ENCODE results near the gene PAM16. TPM values are rescaled to one million over a fixed set of nuclear protein-coding genes. Genes with fewer than 3 reads are reported as not detected.

The PAM16 gene
- total RNA-seq, 1 donor from 2014 or later, result 62.8 TPM

GRCh38 chr16:4376893-4377572 is 25.9 kb upstream of the PAM16 start:
- DNase-seq (ENCODE audit: low read depth), result no peak
- no peaks in the 10 kb centered on the region for H3K36me3 ChIP-seq (ENCODE audit: control insufficient read depth, insufficient read depth, low read length)
- H3K4me3 ChIP-seq (ENCODE audit: low read depth, low read length), result no peak overlapping the region
- no peak for TF ChIP-seq CTCF (IDR thresholded peaks at IDR 0.05; ENCODE audit: insufficient read depth, low read length, poor library complexity, severe bottlenecking)
- H3K27me3 ChIP-seq (ENCODE audit: control insufficient read depth, insufficient read depth, low read length), result no peaks in the 10 kb centered on the region

GRCh38 chr16:4376126-4376892 is 25.2 kb upstream of the PAM16 start:
- no peaks in the 10 kb centered on the region for H3K27me3 ChIP-seq (ENCODE audit: control insufficient read depth, insufficient read depth, low read length)
- no peak for TF ChIP-seq CTCF (IDR thresholded peaks at IDR 0.05; ENCODE audit: insufficient read depth, low read length, poor library complexity, severe bottlenecking)
- no peaks in the 10 kb centered on the region for H3K36me3 ChIP-seq (ENCODE audit: control insufficient read depth, insufficient read depth, low read length)
- H3K4me3 ChIP-seq (ENCODE audit: low read depth, low read length), result no peak overlapping the region
- no peak for DNase-seq (ENCODE audit: low read depth)

- no peak for DNase-seq (ENCODE audit: low read depth)
- TF ChIP-seq CTCF (IDR thresholded peaks at IDR 0.05; ENCODE audit: insufficient read depth, low read length, poor library complexity, severe bottlenecking), result no peak
- no peaks in the 10 kb centered on the region for H3K36me3 ChIP-seq (ENCODE audit: control insufficient read depth, insufficient read depth, low read length)
- H3K4me3 ChIP-seq (ENCODE audit: low read depth, low read length), result no peak overlapping the region
- H3K27me3 ChIP-seq (ENCODE audit: control insufficient read depth, insufficient read depth, low read length), result no peaks in the 10 kb centered on the region
Measured at GRCh38 chr16:4375717-4376116, 24.6 kb upstream of the PAM16 start.

- Histone ChIP-seq H3K4me3 (ENCODE audit: low read depth, low read length) (peak overlapping the region; percentile 66), H3K27me3 (ENCODE audit: control insufficient read depth, insufficient read depth, low read length) (no peaks in the 10 kb centered on the region), H3K36me3 (ENCODE audit: control insufficient read depth, insufficient read depth, low read length) (no peaks in the 10 kb centered on the region)
- no peak for DNase-seq (ENCODE audit: low read depth)
- TF ChIP-seq CTCF (IDR thresholded peaks at IDR 0.05; ENCODE audit: insufficient read depth, low read length, poor library complexity, severe bottlenecking), result no peak
Measured at GRCh38 chr16:4373909-4374742, 23.0 kb upstream of the PAM16 start.

- Histone ChIP-seq H3K36me3 (ENCODE audit: control insufficient read depth, insufficient read depth, low read length) (no peaks in the 10 kb centered on the region), H3K4me3 (ENCODE audit: low read depth, low read length) (peak overlapping the region; percentile 66), H3K27me3 (ENCODE audit: control insufficient read depth, insufficient read depth, low read length) (no peaks in the 10 kb centered on the region)
- no peak for TF ChIP-seq CTCF (IDR thresholded peaks at IDR 0.05; ENCODE audit: insufficient read depth, low read length, poor library complexity, severe bottlenecking)
- no peak for DNase-seq (ENCODE audit: low read depth)
Measured at GRCh38 chr16:4373356-4373908, 22.3 kb upstream of the PAM16 start.

All from kidney epithelial cell (primary cell).